ENCODE data around the gene KCNN3.

Gene KCNN3

GRCh38 chr1:154867841-154868605 is 2.1 kb downstream of the KCNN3 start:
- TF ChIP-seq, protein P1, sequence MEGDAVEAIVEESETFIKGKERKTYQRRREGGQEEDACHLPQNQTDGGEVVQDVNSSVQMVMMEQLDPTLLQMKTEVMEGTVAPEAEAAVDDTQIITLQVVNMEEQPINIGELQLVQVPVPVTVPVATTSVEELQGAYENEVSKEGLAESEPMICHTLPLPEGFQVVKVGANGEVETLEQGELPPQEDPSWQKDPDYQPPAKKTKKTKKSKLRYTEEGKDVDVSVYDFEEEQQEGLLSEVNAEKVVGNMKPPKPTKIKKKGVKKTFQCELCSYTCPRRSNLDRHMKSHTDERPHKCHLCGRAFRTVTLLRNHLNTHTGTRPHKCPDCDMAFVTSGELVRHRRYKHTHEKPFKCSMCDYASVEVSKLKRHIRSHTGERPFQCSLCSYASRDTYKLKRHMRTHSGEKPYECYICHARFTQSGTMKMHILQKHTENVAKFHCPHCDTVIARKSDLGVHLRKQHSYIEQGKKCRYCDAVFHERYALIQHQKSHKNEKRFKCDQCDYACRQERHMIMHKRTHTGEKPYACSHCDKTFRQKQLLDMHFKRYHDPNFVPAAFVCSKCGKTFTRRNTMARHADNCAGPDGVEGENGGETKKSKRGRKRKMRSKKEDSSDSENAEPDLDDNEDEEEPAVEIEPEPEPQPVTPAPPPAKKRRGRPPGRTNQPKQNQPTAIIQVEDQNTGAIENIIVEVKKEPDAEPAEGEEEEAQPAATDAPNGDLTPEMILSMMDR (IDR thresholded peaks at IDR 0.05; ENCODE audit: control extremely low read depth, extremely low read depth, low read depth, missing control alignments): no peak
- POLR2A ChIA-PET: interaction anchor here (0.7 to 3.4 kb wide), 2 partner anchors 8 to 105 kb away, joined by 4 to 33 read pairs; no protein-coding TSS in a partner anchor
- DNase-seq (ENCODE audit: extremely low spot score): no peak
- CTCF ChIA-PET: interaction anchor here (1.2 to 6.2 kb wide), 6 partner anchors 9 to 308 kb away, joined by 3 to 51 read pairs (median 12); partner anchors contain the start of gene PMVK

GRCh38 chr1:154867064-154867825 is 2.8 kb downstream of the KCNN3 start:
- ChIA-PET POLR2A (interaction anchor here (0.9 to 3.4 kb wide), 3 partner anchors 7 to 24 kb away, joined by 3 to 33 read pairs (median 8); no protein-coding TSS in a partner anchor), CTCF (interaction anchor here (0.8 to 6.2 kb wide), 12 partner anchors 8 to 316 kb away, joined by 3 to 51 read pairs (median 8); no protein-coding TSS in a partner anchor)
- peak; percentile 70 for DNase-seq (ENCODE audit: extremely low spot score)
- TF ChIP-seq, protein P1 (IDR thresholded peaks at IDR 0.05; ENCODE audit: control extremely low read depth, extremely low read depth, low read depth, missing control alignments): no peak

- ChIA-PET CTCF (interaction anchor here (0.8 to 6.2 kb wide), 19 partner anchors 8 to 315 kb away, joined by 3 to 51 read pairs (median 3); partner anchors contain the start of genes ADAM15 and PMVK), POLR2A (interaction anchor here (0.5 to 2.3 kb wide), 4 partner anchors 9 to 134 kb away, joined by 3 to 8 read pairs (median 4); no protein-coding TSS in a partner anchor)
- TF ChIP-seq, protein P1 (IDR thresholded peaks at IDR 0.05; ENCODE audit: control extremely low read depth, extremely low read depth, low read depth, missing control alignments): no peak
- no peak for DNase-seq (ENCODE audit: extremely low spot score)
Observed at GRCh38 chr1:154866257-154867063, 3.6 kb downstream of the KCNN3 start.

GRCh38 chr1:154865442-154866256 is 4.4 kb downstream of the KCNN3 start:
- TF ChIP-seq, protein P1 (IDR thresholded peaks at IDR 0.05; ENCODE audit: control extremely low read depth, extremely low read depth, low read depth, missing control alignments): no peak
- ChIA-PET POLR2A (interaction anchor here (0.7 to 2.3 kb wide), 2 partner anchors 8 to 320 kb away, joined by 5 to 8 read pairs; no protein-coding TSS in a partner anchor), CTCF (interaction anchor here (1.0 to 6.2 kb wide), 18 partner anchors 9 to 306 kb away, joined by 3 to 51 read pairs (median 3); partner anchors contain the start of genes ADAM15 and PMVK)
- DNase-seq (ENCODE audit: extremely low spot score): no peak

DNA sequence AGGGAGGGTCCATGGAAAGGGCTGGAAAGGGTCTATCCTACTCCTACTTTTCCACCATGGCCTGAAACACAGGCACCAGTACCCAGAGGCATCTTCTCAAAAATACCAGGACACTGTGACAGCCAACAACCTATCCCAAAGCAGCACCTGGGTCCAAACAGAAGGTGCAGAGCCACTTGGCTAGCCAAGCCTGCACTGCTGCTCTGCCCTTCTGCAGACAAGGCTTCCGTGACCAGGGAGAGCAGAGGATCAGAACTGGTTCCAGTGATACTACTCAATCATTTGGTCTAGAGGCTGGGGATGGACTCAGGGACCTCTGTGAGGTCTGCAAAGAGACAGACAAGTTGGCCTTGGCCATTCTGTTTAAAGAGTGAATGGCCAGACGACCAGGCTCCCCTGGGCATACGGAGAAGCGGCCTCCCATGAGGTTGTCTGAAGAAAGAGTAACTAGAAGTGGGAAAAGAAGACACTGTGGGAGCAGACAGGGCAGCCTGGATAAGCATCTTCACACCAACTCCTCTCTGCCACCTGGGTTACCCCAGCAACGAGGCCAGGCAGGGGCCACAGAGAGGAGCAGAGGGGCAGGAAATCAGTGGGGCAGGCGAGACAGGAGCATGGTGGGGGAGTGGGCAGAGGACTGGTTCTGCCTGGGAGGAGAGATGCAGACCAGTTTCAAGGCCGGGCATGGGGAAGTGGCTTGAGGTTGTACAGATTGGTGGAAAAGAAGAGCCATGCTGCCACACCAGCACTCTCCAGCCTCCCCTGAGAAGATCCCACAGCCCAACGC is 5.7 kb downstream of the KCNN3 start:
- TF ChIP-seq, protein P1 (IDR thresholded peaks at IDR 0.05; ENCODE audit: control extremely low read depth, extremely low read depth, low read depth, missing control alignments): no peak
- DNase-seq (ENCODE audit: extremely low spot score): no peak
- POLR2A ChIA-PET: interaction anchor here (0.6 to 1.9 kb wide), 2 partner anchors 57 to 1811 kb away, joined by 3 to 4 read pairs; no protein-coding TSS in a partner anchor
- CTCF ChIA-PET: interaction anchor here (0.7 to 6.2 kb wide), 18 partner anchors 10 to 238 kb away, joined by 3 to 51 read pairs (median 5); no protein-coding TSS in a partner anchor
